IPS DF 4.7 (cell line): ENCODE results near the gene PDE9A.

Experiments used
- DNase-seq: peaks from one replicate; pipeline ENCODE4 v3.0.0-alpha.2; 2013; ENCODE audit warnings: low spot score; ENCODE audit errors: extremely low read depth

PDE9A gene

GRCh38 chr21:42684109-42684916 lies 30.9 kb downstream of the PDE9A start:
- no peak for DNase-seq

- DNase-seq, result no peak
Observed at GRCh38 chr21:42685036-42685435, 31.6 kb downstream of the PDE9A start.

GRCh38 chr21:42685954-42686500 lies 32.6 kb downstream of the PDE9A start:
- no peak for DNase-seq

GRCh38 chr21:42687796-42688195 lies 34.4 kb downstream of the PDE9A start:
- DNase-seq, result no peak

GRCh38 chr21:42688226-42688840 lies 34.9 kb downstream of the PDE9A start:
- DNase-seq, result no peak

- DNase-seq, result no peak
Observed at GRCh38 chr21:42688841-42689371, 35.5 kb downstream of the PDE9A start.

GRCh38 chr21:42690586-42690985 lies 37.2 kb downstream of the PDE9A start:
- DNase-seq, result no peak

GRCh38 chr21:42691901-42692559 lies 38.6 kb downstream of the PDE9A start:
- no peak for DNase-seq

GRCh38 chr21:42692688-42693087 lies 39.3 kb downstream of the PDE9A start:
- DNase-seq, result no peak

- no peak for DNase-seq
Observed at GRCh38 chr21:42694751-42695696, 41.6 kb downstream of the PDE9A start.

GRCh38 chr21:42695697-42696380 lies 42.4 kb downstream of the PDE9A start:
- no peak for DNase-seq

- DNase-seq, result no peak
Observed at GRCh38 chr21:42696501-42697040, 43.1 kb downstream of the PDE9A start.

GRCh38 chr21:42698733-42699132 lies 45.3 kb downstream of the PDE9A start:
- DNase-seq, result no peak

GRCh38 chr21:42699196-42699595 lies 45.8 kb downstream of the PDE9A start:
- no peak for DNase-seq

GRCh38 chr21:42701706-42702456 lies 48.5 kb downstream of the PDE9A start:
- no peak for DNase-seq

- no peak for DNase-seq
Observed at GRCh38 chr21:42702720-42703119, 49.3 kb downstream of the PDE9A start.

GRCh38 chr21:42703136-42703908 lies 49.9 kb downstream of the PDE9A start:
- no peak for DNase-seq

- no peak for DNase-seq
Observed at GRCh38 chr21:42703965-42704364, 50.5 kb downstream of the PDE9A start.
